ENCODE results near the gene MEOX1. TPM values are rescaled to one million over a fixed set of nuclear protein-coding genes. Genes with fewer than 3 reads are reported as not detected.

Gene MEOX1
- total and polyA plus RNA-seq, 2 donors (not counting 1 experiment from before 2014, with no cell fraction given), result not detected

DNA sequence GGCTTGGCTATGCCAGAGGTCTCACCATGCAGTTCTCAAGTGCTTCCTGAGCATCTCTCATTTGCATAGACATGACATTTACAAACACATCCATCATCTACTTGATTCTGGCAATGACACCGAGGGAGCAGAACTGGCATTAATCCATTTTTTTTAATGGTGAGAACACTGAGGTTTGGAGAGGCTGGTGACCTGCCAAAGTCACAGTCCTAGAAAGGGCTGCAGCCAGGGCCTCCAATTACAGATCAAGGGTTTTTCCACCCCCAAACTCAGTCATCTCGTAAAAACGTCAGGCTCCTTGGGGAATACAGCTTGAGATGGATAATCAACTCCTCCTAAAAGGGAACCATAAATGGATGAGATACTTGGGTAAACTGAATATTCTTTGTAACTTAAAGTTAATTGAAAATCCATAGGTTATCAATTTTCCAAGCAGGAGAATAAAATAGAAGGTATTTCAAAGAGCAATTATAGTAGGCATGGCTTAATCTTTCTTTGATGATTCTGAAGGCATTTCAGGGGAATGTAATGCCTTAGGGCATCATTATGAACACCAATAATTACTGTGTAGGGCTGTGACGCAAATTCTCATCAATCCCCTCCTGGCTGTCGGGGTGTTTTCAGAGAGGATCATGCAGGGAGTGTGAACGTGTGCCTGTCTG is 9.4 kb upstream of the MEOX1 start:
- Histone ChIP-seq H3K27ac (ENCODE audit: low read length in 2 of 2) (no peak overlapping the region), H4K20me1 (ENCODE audit: control insufficient read depth, insufficient read depth, low read length, poor library complexity, severe bottlenecking) (no peaks in the 10 kb centered on the region), H3K4me2 (replicated peaks; ENCODE audit: low read depth, low read length, poor library complexity, severe bottlenecking) (no peak overlapping the region), H3K27me3 (replicated peaks in 1 of 4; ENCODE audit: control extremely low read depth in 1 of 4, control insufficient read depth in 3 of 4, insufficient read depth in 4 of 4, low read length in 3 of 4) (peaks cover 0 to 9% (median 0%) of the 10 kb centered on the region in 4 experiments), H3K79me2 (ENCODE audit: control insufficient read depth, insufficient read depth, low read length) (no peaks in the 10 kb centered on the region), H3K9me3 (ENCODE audit: control extremely low read depth in 1 of 3, control insufficient read depth in 2 of 3, insufficient read depth in 1 of 3, low read length in 2 of 3) (no peaks in the 10 kb centered on the region), H3K36me3 (replicated peaks in 1 of 2; ENCODE audit: control extremely low read depth in 1 of 2, control insufficient read depth in 1 of 2, extremely low read depth in 1 of 2, insufficient read depth in 2 of 2, low read length in 1 of 2) (no peaks in the 10 kb centered on the region), H3K9ac (ENCODE audit: low read length) (no peak overlapping the region), H3K4me1 (ENCODE audit: control insufficient read depth in 2 of 2, insufficient read depth in 2 of 2, low read length in 2 of 2) (peaks cover 0 to 4% of the 10 kb centered on the region in 2 donors), H2AFZ (ENCODE audit: insufficient read depth, low read depth, low read length, poor library complexity, severe bottlenecking) (no peak overlapping the region), H3K4me3 (ENCODE audit: control extremely low read depth in 1 of 5, extremely low read depth in 1 of 5, insufficient read depth in 1 of 5, low read depth in 2 of 5, low read length in 4 of 5) (no peak overlapping the region)
- ATAC-seq (ENCODE audit: low read depth) (no peak), DNase-seq (no peak)
- H3K27me3 Mint-ChIP-seq, result peaks cover 15% of the 10 kb centered on the region
- no peak for TF ChIP-seq EZH2 (IDR thresholded peaks at IDR 0.05; ENCODE audit: borderline replicate concordance, insufficient read depth, low read depth, low read length, poor library complexity, severe bottlenecking)
- TF ChIP-seq, protein P1, sequence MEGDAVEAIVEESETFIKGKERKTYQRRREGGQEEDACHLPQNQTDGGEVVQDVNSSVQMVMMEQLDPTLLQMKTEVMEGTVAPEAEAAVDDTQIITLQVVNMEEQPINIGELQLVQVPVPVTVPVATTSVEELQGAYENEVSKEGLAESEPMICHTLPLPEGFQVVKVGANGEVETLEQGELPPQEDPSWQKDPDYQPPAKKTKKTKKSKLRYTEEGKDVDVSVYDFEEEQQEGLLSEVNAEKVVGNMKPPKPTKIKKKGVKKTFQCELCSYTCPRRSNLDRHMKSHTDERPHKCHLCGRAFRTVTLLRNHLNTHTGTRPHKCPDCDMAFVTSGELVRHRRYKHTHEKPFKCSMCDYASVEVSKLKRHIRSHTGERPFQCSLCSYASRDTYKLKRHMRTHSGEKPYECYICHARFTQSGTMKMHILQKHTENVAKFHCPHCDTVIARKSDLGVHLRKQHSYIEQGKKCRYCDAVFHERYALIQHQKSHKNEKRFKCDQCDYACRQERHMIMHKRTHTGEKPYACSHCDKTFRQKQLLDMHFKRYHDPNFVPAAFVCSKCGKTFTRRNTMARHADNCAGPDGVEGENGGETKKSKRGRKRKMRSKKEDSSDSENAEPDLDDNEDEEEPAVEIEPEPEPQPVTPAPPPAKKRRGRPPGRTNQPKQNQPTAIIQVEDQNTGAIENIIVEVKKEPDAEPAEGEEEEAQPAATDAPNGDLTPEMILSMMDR (IDR thresholded peaks at IDR 0.05), result no peak
- no peak overlapping the region for H3K4me3 Mint-ChIP-seq
- peaks cover 1% of the 10 kb centered on the region for H3K4me1 Mint-ChIP-seq
- no peak overlapping the region for H3K27ac Mint-ChIP-seq
- H3K9me3 Mint-ChIP-seq (ENCODE audit: insufficient read depth), result no peaks in the 10 kb centered on the region
- intact Hi-C loops (cut with micrococcal nuclease), result no loop called here
- POLR2A ChIA-PET, result interaction anchor here (0.6 kb wide), 1 partner anchor 92 kb away, joined by 4 read pairs; no protein-coding TSS in a partner anchor
- WGBS (ENCODE audit: insufficient coverage), result 71% methylated on average over 1 of the region's 6 CpGs
- CTCF ChIA-PET, result interaction anchor here (1.1 to 1.6 kb wide), 2 partner anchors 15 to 94 kb away, joined by 3 read pairs; no protein-coding TSS in a partner anchor

DNA sequence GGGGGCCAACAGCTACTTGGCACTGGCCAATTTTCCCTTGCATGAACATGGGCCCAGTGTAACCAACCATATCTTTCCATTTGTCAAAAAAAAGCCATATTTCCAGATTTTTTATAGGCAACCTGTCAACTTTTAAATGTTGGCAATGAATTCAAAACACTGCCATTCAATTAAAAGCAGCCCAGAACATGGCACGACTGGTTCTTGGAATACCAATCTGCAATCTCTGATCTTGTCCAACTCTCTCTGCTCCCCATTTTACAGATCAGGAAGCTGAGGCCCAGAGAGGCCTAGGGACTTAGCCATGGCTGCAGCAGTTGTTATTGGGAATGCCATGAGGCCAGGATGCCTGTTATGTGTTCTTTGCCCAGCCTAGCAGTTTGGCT is 8.9 kb upstream of the MEOX1 start:
- TF ChIP-seq, protein P1 (IDR thresholded peaks at IDR 0.05), result no peak
- TF ChIP-seq EZH2 (IDR thresholded peaks at IDR 0.05; ENCODE audit: borderline replicate concordance, insufficient read depth, low read depth, low read length, poor library complexity, severe bottlenecking), result no peak
- H3K9me3 ChIP-seq (ENCODE audit: control extremely low read depth in 1 of 3, control insufficient read depth in 2 of 3, insufficient read depth in 1 of 3, low read length in 2 of 3), result no peaks in the 10 kb centered on the region
- ATAC-seq (ENCODE audit: low read depth) (no peak), DNase-seq (no peak)
- H3K4me1 ChIP-seq (ENCODE audit: control insufficient read depth in 2 of 2, insufficient read depth in 2 of 2, low read length in 2 of 2), result peaks cover 0 to 4% of the 10 kb centered on the region in 2 donors
- H3K4me3 ChIP-seq (ENCODE audit: control extremely low read depth in 1 of 5, extremely low read depth in 1 of 5, insufficient read depth in 1 of 5, low read depth in 2 of 5, low read length in 4 of 5), result no peak overlapping the region
- no peak overlapping the region for H3K27ac ChIP-seq (ENCODE audit: low read length in 2 of 2)
- no peaks in the 10 kb centered on the region for H3K9me3 Mint-ChIP-seq (ENCODE audit: insufficient read depth)
- H4K20me1 ChIP-seq (ENCODE audit: control insufficient read depth, insufficient read depth, low read length, poor library complexity, severe bottlenecking), result no peaks in the 10 kb centered on the region
- H3K4me1 Mint-ChIP-seq, result peaks cover 1% of the 10 kb centered on the region
- H3K27me3 ChIP-seq (replicated peaks in 1 of 4; ENCODE audit: control extremely low read depth in 1 of 4, control insufficient read depth in 3 of 4, insufficient read depth in 4 of 4, low read length in 3 of 4), result peaks cover 0 to 9% (median 0%) of the 10 kb centered on the region in 4 experiments
- CTCF ChIA-PET, result interaction anchor here (1.1 to 1.6 kb wide), 2 partner anchors 15 to 95 kb away, joined by 3 read pairs; no protein-coding TSS in a partner anchor
- H3K79me2 ChIP-seq (ENCODE audit: control insufficient read depth, insufficient read depth, low read length), result no peaks in the 10 kb centered on the region
- H3K4me2 ChIP-seq (replicated peaks; ENCODE audit: low read depth, low read length, poor library complexity, severe bottlenecking), result no peak overlapping the region
- no peak overlapping the region for H3K4me3 Mint-ChIP-seq
- no peaks in the 10 kb centered on the region for H3K36me3 ChIP-seq (replicated peaks in 1 of 2; ENCODE audit: control extremely low read depth in 1 of 2, control insufficient read depth in 1 of 2, extremely low read depth in 1 of 2, insufficient read depth in 2 of 2, low read length in 1 of 2)
- peaks cover 14% of the 10 kb centered on the region for H3K27me3 Mint-ChIP-seq
- no peak overlapping the region for H2AFZ ChIP-seq (ENCODE audit: insufficient read depth, low read depth, low read length, poor library complexity, severe bottlenecking)
- intact Hi-C loops (cut with micrococcal nuclease), result no loop called here
- WGBS (ENCODE audit: insufficient coverage), result 100% methylated on average over 1 of the region's 1 CpG
- POLR2A ChIA-PET, result no interaction called here
- H3K27ac Mint-ChIP-seq, result no peak overlapping the region
- H3K9ac ChIP-seq (ENCODE audit: low read length), result no peak overlapping the region
